GM21526 (cell line): Measurements from ENCODE around the gene HUNK.

Experiments used
- ATAC-seq: cut with Tn5 transposase; IDR thresholded peaks from one replicate; pipeline ENCODE4 v1.9.1; 2021; ENCODE audit warnings: moderate library complexity; ENCODE audit not compliant: unreplicated experiment, low FRiP score

HUNK gene

DNA sequence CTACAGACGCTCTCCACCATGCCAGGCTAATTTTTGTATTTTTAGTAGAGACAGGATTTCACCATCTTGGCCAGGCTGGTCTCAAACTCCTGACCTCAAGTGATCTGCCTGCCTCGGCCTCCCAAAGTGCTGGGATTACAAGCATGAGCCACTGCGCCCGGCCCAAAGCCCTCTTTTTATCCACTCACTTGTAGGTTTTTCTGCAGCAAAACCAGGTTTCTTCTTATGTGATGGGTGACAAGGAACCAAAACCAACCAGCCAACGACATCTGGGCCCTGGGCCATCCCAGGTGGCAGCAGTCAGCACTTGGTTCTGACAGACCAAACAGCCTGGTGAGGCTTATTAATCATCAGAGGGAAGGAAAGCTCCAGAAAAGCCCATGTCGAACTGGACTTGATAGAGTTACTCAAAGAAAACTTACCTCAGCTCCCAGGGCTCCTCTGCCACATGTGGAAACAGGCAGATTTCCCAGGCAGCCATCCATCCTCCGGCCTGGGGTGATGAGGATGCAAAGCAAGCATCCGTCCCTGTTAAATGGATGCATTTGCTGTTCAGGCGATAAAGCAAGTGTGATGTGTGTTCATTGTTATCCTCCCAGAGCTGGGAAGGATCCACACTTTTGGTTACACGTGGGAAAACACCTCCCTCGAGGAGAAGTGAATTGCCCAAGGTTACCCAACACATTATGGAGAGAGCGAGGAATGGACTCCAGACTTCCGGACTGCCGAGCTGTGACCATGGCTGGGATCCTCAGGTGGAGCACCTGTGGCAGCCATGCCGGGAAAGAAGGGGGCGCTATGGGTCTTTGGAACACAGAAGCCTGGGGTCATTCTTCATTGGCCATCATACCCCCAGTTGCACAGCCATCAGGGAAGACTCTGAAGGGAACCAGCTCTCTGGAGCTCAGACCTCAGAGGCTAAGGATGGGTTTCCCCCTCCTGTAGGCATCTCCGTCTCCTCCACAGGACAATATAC, 118.8 kb downstream of the HUNK start:
- ATAC-seq, result no peak

DNA sequence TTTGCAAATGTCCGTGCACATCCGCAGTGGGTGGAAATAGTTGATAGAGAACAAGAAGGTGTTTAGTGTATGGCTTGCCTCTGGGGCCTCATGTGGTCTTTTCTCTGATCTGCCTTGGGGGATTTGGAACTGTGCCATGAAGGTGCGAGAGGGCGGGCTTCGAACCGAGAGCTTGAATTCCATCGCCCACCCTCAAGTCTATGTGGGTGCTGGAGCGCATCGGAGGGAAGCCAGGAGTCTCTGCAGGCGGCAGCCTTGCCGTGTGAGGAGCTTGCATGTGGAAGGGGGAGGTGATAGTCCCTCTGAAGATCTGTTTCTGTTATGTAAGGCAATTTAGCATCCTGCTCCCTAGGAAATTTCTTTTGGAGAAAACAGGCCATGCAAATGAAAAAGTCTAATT, 119.6 kb downstream of the HUNK start:
- no peak for ATAC-seq

DNA sequence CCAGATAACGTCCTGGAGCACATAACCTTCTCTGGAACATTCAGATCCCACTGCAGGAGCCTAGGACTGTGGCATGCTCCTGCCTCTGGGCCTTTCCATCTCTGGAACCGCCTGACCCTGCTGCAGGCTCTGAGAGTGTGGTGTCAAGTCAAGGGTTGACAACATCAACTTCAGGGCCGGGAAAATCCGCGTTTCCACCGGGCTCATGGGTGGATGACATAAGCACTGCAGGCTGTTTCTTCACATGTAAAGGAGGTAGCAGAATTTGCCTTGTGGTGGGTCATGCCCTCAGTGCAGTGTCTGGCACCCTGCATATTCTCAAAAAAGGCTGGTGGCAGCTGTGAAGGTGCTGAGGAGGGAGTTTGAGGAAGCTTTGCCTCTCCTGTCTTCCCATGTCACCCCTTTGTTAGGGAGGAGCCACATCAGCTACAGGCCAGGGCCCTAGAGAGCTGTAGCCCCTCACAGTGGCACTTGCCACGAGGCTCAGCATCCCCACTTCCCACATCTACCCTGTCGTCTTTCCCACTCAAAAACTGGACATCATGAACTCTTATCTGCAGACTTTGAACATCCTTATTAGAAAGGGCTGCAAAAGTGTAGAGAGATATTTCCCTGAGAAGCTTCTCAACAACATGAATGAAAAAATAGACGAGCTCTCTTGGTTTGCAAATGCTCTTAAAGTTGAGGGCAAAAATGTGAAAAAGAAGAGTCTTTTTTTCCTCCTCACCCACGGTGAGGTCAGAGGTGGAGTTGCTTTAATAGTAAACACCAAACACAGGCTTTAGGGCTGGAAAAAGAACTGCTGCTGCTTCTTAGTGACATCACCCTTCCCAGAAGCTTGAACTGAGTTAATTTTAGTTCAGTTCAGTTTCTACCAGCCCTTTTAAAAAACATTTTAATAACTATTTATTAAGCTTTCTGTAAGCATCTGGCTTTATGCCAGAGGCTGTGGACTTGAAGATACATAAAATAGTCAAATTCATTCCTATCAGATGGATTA, 121.3 kb downstream of the HUNK start:
- ATAC-seq, result no peak

DNA sequence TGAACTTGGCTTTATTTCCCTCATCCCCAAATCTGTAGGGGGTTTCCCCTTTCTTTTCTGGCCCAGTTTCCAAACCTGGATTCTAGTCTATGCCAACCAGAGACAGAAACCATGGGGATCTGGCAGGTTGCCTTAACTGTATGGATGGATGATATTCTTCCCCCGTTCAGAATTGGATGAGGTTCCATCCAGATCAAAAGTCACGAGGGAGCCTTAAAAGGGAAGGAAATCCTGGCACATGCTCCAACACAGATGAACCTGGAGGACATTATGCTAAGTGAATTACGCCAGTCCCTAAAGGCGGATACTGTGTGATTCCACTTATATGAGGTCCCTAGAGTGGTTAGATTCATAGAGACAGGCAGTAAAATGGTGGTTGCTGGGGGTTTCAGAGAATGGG, 124.4 kb downstream of the HUNK start:
- ATAC-seq, result no peak

- no peak for ATAC-seq
Measured at GRCh38 chr21:31999810-32000468, 127.1 kb downstream of the HUNK start.

DNA sequence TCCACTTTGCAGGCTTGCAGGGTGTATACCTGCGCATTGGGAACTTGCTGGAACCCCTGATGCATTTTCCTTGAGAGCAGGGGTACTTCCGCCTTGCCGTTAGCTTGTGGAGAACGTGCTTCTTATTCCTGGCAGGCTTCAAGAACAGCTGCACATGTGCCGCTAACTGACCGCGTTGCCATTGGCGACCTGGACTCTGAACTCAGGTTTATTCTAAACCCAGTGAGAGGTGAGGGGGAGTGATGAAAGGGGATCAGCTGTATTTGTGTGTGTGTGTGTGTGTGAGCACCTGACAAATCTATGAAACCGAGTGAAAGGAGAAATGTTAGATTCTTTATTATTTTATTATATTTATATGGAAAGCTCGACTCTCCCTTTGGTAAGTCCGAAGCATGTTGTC, 128.6 kb downstream of the HUNK start:
- no peak for ATAC-seq

- no peak for ATAC-seq
Measured at GRCh38 chr21:32003411-32003810, 130.6 kb downstream of the HUNK start.

DNA sequence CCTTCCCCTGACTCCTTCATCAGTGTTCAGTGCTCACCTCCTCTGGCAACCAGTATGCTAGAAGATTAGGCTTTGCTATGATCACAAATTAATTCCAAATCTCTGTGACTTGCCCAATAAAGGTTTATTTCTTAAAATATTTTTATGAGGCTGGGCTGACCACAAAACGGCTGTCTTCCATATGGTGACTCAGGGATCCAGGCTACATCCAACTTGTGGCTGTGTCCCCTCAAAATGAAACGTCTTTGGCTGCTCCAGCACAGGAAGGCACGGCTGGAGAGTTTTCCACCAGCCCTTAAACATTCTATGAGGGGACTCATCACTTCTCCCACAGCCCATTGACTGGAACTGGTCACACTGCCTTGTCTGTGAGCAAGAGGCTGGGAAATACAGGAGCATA, 131.5 kb downstream of the HUNK start:
- ATAC-seq, result no peak

GRCh38 chr21:32007456-32007855, 134.6 kb downstream of the HUNK start:
- ATAC-seq, result no peak

DNA sequence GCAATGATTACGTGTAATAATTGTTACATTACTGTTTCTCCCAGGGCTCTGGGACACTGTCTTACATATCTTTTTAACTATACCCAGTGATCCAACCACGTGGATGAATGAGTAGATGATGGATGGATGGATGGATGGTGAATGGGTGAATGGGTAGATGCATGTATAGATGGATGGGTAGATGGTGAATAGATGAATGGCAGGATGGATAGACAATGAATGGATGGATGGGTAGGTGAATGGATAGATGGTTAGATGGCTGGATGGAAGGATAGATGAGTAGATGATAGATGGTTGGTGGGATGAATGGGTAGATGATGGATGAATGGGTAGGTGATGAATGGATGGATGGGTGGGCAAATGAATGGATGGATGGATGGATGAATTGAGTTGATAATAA, 135.9 kb downstream of the HUNK start:
- ATAC-seq, result no peak

- no peak for ATAC-seq
Measured at GRCh38 chr21:32009263-32009662, 136.4 kb downstream of the HUNK start.

DNA sequence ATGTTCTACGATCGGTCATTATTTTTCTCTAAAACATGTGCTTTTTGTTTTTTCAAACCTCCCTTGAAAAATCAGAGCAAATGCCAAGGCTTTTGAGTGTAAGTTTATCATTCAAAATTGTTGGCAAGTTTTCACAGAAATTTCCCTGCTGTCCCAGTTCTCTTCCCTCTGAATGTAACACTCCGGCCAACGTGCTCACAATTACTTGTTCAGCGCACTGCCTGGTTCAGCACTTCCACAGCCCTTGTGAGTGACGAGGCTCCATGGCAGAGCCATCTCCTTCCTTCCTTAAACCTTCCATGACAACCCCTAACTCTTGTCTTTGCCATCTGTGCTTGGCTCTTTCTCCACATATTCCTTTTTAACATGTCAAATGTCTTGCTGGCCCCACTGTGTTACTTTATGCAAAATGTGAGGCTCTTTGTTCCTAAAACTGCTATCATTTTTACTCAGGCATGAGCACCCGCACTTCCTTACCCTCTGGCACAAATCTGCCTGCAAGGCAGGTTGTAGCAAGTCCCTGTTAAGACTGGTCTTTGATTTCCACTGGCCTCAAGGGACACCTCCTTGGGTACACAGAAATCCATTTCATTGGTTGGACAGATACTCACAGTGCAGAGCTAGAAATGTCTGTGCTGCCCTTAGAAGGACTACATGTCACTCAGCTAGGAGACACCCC, 142.8 kb downstream of the HUNK start:
- ATAC-seq, result no peak

- no peak for ATAC-seq
Measured at GRCh38 chr21:32018381-32018780, 145.6 kb downstream of the HUNK start.

GRCh38 chr21:32020564-32020963, 147.7 kb downstream of the HUNK start:
- ATAC-seq, result no peak

DNA sequence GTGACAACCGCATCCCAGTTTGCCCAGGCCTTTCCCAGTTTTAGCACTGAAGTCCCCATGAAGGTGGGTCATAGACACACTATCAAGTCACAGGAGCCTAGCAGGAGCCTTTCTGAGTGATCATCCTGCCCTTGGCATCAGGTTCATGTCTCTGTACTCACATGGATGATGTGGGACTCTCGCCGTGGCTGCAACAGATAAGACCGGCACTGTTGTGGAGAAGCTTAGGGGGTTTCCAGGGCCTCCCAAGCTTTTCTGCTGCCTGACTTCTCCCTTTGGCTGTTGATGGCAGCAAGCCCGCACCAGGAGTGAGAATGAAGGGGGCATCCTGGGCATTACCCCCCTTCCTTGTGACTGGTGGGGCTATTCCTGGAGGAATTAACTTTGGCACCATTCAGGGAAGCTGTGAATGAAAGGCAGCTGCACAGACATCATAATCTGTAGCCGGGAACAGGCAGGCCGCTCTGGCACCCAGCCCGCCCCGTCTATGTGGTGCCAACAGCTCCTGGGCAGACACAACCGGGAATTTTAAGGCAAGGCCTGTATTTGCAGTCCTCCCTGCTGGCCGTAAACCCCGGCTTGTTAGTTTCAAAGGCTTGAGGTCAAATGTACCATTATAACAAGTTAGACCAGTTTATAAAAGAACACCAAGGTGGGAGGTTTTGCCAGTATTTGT, 148.6 kb downstream of the HUNK start:
- ATAC-seq, result no peak

DNA sequence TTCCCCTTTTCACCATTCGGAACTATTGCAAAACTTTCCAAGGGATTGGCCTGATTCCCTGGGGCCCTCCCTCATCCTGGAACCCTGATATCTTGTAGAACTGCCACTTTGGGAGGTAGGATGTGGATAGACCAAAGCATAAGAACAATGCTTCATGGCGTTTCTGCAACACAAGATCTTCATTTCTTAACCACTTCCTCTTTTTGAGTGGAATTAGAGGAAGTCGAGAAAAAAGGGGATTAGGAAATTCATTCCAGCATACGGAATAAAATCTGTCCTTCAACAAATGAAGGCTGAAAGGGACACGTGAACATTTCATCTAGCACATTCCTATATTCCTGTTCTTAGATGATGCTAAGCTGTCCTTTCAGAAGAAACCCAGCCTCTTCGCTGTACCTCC, 149.3 kb downstream of the HUNK start:
- ATAC-seq, result no peak

DNA sequence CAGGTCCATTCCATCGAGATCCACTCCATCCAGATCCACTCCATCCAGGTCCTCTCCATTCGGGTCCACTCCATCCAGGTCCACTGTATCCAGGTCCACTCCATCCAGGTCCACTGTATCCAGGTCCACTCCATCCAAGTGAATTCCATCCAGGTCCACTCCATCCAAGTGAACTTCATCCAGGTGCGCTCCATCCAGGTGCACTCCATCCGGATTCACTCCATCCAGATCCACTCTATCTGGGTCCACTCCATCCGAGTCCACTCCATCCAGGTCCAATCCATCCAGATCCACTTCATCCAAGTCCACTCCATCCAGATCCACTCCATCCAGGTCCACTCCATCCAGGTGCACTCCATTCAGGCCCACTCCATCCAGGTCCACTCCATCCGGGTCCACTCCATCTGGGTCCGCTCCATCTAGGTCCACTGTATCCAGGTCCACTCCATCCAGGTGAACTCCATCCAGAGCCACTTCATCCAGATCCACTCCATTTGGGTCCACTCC, 157.4 kb downstream of the HUNK start:
- ATAC-seq, result no peak

DNA sequence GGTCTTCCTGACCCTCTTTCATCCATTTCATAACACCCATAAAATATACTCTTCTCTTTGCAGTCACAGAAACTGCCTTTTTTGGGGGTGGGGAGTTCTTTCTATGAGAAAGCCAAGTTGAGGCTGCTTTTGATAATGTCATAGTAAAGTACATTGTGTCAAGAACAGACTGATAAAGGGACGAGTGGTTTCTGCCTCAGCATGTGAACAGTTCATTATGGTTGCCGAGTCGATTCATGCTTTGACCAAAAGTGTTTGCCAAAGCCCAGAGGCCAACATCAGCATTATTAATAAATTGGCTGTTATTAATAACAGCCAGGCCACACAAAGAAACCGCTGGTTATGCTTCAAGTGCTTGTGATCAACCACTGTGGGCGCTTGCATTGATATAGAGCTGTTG, 162.0 kb downstream of the HUNK start:
- ATAC-seq, result no peak

GRCh38 chr21:32035617-32036016, 162.8 kb downstream of the HUNK start:
- ATAC-seq, result no peak
